GM19397 (cell line): ENCODE measurements around the gene CNNM2.
"Not testable (repeated sequence)": the region's sequence is repeated elsewhere in the genome, so short reads cannot be mapped to it uniquely, and the experiment has no call there.

ENCODE experiments used
- ATAC-seq: cut with Tn5 transposase; IDR thresholded peaks from one replicate; pipeline ENCODE4 v1.9.1; 2021; ENCODE audit warnings: mild to moderate bottlenecking, moderate library complexity; ENCODE audit not compliant: unreplicated experiment

The CNNM2 gene

GRCh38 chr10:102964713-102965112, 46.6 kb downstream of the CNNM2 start:
- no peak for ATAC-seq

- no peak for ATAC-seq
Observed at GRCh38 chr10:102965311-102965851, 47.3 kb downstream of the CNNM2 start.

GRCh38 chr10:102967123-102967522, 49.0 kb downstream of the CNNM2 start:
- ATAC-seq = no peak

- ATAC-seq = no peak
Observed at GRCh38 chr10:102970562-102971340, 52.7 kb downstream of the CNNM2 start.

- ATAC-seq = no peak
Observed at GRCh38 chr10:102975483-102976379, 57.6 kb downstream of the CNNM2 start.

GRCh38 chr10:102976380-102976726, 58.3 kb downstream of the CNNM2 start:
- not testable (repeated sequence) for ATAC-seq

- ATAC-seq = no peak
Observed at GRCh38 chr10:102982296-102982695, 64.2 kb downstream of the CNNM2 start.

- no peak for ATAC-seq
Observed at GRCh38 chr10:102984086-102984485, 66.0 kb downstream of the CNNM2 start.

- no peak for ATAC-seq
Observed at GRCh38 chr10:102985811-102986210, 67.7 kb downstream of the CNNM2 start.

- no peak for ATAC-seq
Observed at GRCh38 chr10:102988404-102989314, 70.6 kb downstream of the CNNM2 start.

GRCh38 chr10:102994531-102995295, 76.6 kb downstream of the CNNM2 start:
- ATAC-seq = no peak

- ATAC-seq = no peak
Observed at GRCh38 chr10:102996876-102997275, 78.8 kb downstream of the CNNM2 start.

GRCh38 chr10:102997998-102998397, 79.9 kb downstream of the CNNM2 start:
- ATAC-seq = no peak

- no peak for ATAC-seq
Observed at GRCh38 chr10:102998399-102998907, 80.4 kb downstream of the CNNM2 start.

GRCh38 chr10:103000050-103000449, 82.0 kb downstream of the CNNM2 start:
- ATAC-seq = not testable (repeated sequence)

GRCh38 chr10:103007017-103007416, 88.9 kb downstream of the CNNM2 start:
- no peak for ATAC-seq

GRCh38 chr10:103013416-103013815, 95.3 kb downstream of the CNNM2 start:
- no peak for ATAC-seq

GRCh38 chr10:103019425-103019824, 101.3 kb downstream of the CNNM2 start:
- no peak for ATAC-seq

GRCh38 chr10:103021150-103021899, 103.2 kb downstream of the CNNM2 start:
- ATAC-seq = no peak
